Colonic mucosa (tissue), 4 donors: ENCODE data around the gene JAK3. TPM values are rescaled to one million over a fixed set of nuclear protein-coding genes. Genes with fewer than 3 reads are reported as not detected.

ENCODE experiments used
- DNase-seq: peaks from one replicate; pipeline ENCODE4 v3.0.0-alpha.2; 2020
- H3K27ac ChIP-seq: fragments of 200-600 bp; one replicate; pipeline ENCODE4 v1.8.0; 2021
- H3K27me3 ChIP-seq: fragments of 200-600 bp; one replicate; pipeline ENCODE4 v1.8.0; 2021
- H3K36me3 ChIP-seq: fragments of 200-600 bp; one replicate; pipeline ENCODE4 v1.8.0; 2021
- H3K4me1 ChIP-seq: fragments of 200-600 bp; one replicate; pipeline ENCODE4 v1.8.0; 2021; ENCODE audit warnings: mild to moderate bottlenecking
- H3K4me3 ChIP-seq: fragments of 200-600 bp; one replicate; pipeline ENCODE4 v1.8.0; 2021
- H3K9ac ChIP-seq, 2 donors: one replicate each; pipeline ENCODE4 v1.7.0; 2013; ENCODE audit warnings: control low read depth in 2 of 2, low read depth in 2 of 2, low read length in 2 of 2
- H3K9me3 ChIP-seq: fragments of 200-600 bp; one replicate; pipeline ENCODE4 v1.8.0; 2021
- CTCF ChIP-seq: fragments of 200-600 bp; IDR thresholded peaks from one replicate; pipeline ENCODE4 v1.8.0; 2022; ENCODE audit warnings: antibody characterized with exemption, mild to moderate bottlenecking
- intact Hi-C: fragments of 100-400 bp; cut with DNase I; formaldehyde crosslinking; loops from one replicate; pipeline ENCODE4 v1.14.1; 2022
- total RNA-seq, 2 donors: library from RNA; stranded (reverse); fragmentation: NEBNext Ultra II Directional in 1 of 2; extraction: Animal tissue kit (Norgen Biotek cat#: 25700) in 1 of 2; gene quantifications; one replicate each; pipeline ENCODE4 v1.2.1, GENCODE V29; 2021
- donor health status: healthy.
- donor health status: DM: no; HTN: no; CAD: no.
- donor health status: DM: no; HTN: no; CAD: no.

Gene JAK3
- total RNA-seq, 2 donors from 2014 or later = 3.1 to 4.0 TPM

DNA sequence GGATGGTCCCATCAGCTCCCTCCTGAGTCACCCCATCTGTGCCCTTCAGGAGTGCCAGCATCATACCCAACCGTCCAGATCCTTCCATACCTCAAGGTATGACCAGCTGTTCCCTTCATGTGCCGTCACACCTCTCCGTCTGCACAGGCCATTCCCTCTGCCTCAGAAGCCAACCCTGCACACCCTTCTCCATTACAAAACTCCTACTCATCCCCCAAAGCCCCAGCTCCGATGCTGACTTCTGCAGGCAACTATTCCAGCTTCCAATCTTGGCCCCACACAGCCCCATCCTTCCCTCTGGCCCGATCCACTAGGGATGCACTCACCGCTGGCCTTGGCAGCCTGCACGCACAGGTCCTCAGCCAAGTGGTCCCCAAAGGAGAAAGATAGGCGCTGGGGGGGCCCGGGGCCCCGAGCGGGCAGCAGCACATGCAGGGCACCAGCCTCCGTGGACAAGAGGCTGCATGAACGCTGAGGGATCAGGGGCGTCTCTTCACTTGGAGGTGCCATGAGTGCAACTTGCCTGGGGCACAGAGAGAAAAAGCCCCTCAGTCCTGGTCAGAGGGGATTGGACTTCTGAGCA, 3.8 kb downstream of the JAK3 start:
- no peaks in the 10 kb centered on the region for H3K9me3 ChIP-seq
- H3K4me3 ChIP-seq = no peak overlapping the region
- TF ChIP-seq CTCF = no peak
- H3K36me3 ChIP-seq = no peaks in the 10 kb centered on the region
- no peaks in the 10 kb centered on the region for H3K4me1 ChIP-seq
- DNase-seq = no peak
- intact Hi-C loops = no loop called here
- H3K27me3 ChIP-seq = no peaks in the 10 kb centered on the region
- no peak overlapping the region for H3K27ac ChIP-seq
- H3K9ac ChIP-seq = no peak overlapping the region

DNA sequence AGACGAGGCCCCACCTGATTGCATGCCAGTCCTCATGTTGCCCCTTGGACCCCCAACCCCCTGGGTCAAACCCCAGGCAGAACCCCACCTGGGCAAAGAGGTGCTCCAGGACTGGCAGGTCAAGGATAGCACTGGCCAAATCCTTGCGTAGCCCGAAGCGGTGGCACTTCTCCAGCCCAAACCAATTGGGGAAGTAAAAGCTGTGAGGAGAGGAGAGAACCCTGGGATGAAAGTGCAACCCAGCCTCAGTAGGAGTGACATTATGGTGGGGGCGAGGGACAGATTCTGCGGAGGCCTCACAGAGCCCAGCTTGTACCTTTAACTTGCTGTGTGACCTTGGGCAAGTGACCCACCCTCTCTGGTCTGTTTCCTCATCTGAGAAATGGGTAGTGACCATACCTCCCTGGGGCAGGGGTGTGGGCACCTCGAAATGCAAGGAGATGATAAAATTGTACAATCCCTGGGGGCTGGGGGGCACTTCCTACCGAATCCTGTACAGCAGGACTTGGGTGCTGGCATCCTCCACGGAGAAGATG, 4.4 kb downstream of the JAK3 start:
- H3K9me3 ChIP-seq = no peaks in the 10 kb centered on the region
- no peak overlapping the region for H3K27ac ChIP-seq
- H3K27me3 ChIP-seq = no peaks in the 10 kb centered on the region
- no peak overlapping the region for H3K4me3 ChIP-seq
- intact Hi-C loops = no loop called here
- no peaks in the 10 kb centered on the region for H3K36me3 ChIP-seq
- TF ChIP-seq CTCF = no peak
- no peak overlapping the region for H3K9ac ChIP-seq
- H3K4me1 ChIP-seq = no peaks in the 10 kb centered on the region
- DNase-seq = no peak

- Histone ChIP-seq H3K9me3 (no peaks in the 10 kb centered on the region), H3K27ac (no peak overlapping the region), H3K4me3 (peak overlapping the region; percentile 15), H3K4me1 (no peaks in the 10 kb centered on the region), H3K36me3 (no peaks in the 10 kb centered on the region), H3K9ac (no peak overlapping the region), H3K27me3 (no peaks in the 10 kb centered on the region)
- no peak for TF ChIP-seq CTCF
- intact Hi-C loops = no loop called here
- DNase-seq = no peak
Observed at GRCh38 chr19:17842663-17843291, 5.0 kb downstream of the JAK3 start.

- no peaks in the 10 kb centered on the region for H3K36me3 ChIP-seq
- DNase-seq = peak; percentile 91
- no peaks in the 10 kb centered on the region for H3K4me1 ChIP-seq
- intact Hi-C loops = no loop called here
- TF ChIP-seq CTCF = no peak
- H3K9me3 ChIP-seq = no peaks in the 10 kb centered on the region
- no peak overlapping the region for H3K27ac ChIP-seq
- peak overlapping the region; percentile 15 for H3K4me3 ChIP-seq
- no peaks in the 10 kb centered on the region for H3K27me3 ChIP-seq
- H3K9ac ChIP-seq = no peak overlapping the region
Observed at GRCh38 chr19:17841810-17842662, 5.7 kb downstream of the JAK3 start.

DNA sequence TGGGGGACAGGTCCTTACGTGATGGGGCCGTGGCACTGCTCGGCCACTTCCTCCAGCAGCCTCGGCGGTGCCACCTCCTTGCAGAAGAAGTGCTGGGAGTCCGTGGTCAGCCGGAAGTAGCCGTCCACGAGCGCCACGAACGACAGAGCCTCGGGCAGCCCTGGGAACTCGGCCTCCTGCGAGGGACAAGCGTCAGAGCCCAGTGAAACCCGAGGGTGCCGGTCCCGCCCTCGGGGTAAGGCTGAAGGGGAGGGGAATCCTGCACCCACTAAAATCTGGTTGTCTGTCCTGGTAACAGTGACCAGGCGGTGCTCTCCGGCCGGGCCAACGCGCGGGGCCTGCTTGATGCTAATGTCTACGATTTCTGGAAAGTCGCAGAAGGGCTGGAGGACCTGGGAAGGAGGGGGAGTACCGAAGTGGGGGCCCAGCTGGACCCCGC, 6.4 kb downstream of the JAK3 start:
- Histone ChIP-seq H3K9ac (no peak overlapping the region), H3K4me1 (no peaks in the 10 kb centered on the region), H3K27me3 (no peaks in the 10 kb centered on the region), H3K36me3 (no peaks in the 10 kb centered on the region), H3K4me3 (peak overlapping the region; percentile 0), H3K9me3 (no peaks in the 10 kb centered on the region), H3K27ac (no peak overlapping the region)
- TF ChIP-seq CTCF = no peak
- no peak for DNase-seq
- intact Hi-C loops = no loop called here
